Lung (tissue), 12 donors: ENCODE data around the gene ZNF526. TPM values are rescaled to one million over a fixed set of nuclear protein-coding genes. Genes with fewer than 3 reads are reported as not detected.

Experiments
- ATAC-seq: fragments of 200-7000 bp; cut with Tn5 transposase; one replicate; pipeline ENCODE4 v1.9.1; 2020; ENCODE audit warnings: moderate number of reproducible peaks; ENCODE audit not compliant: insufficient read depth, low FRiP score
- DNase-seq, 3 donors: peaks; one replicate each; pipeline ENCODE4 v3.0.0-alpha.2; 2013 to 2017
- H3K27ac ChIP-seq, 2 donors: one replicate each; pipeline ENCODE4 v1.5.1; 2013; ENCODE audit warnings: mild to moderate bottlenecking in 2 of 2, moderate library complexity in 2 of 2, control low read depth in 1 of 2, inconsistent platforms in 1 of 2, low read depth in 1 of 2, low read length in 1 of 2
- H3K27me3 ChIP-seq, 3 donors: one replicate each; pipeline ENCODE4 v1.5.1; 2013; ENCODE audit warnings: low read length in 2 of 3; ENCODE audit not compliant: control insufficient read depth in 3 of 3, insufficient read depth in 3 of 3
- H3K36me3 ChIP-seq, 4 donors: one replicate each; pipeline ENCODE4 v1.5.1; 2013; ENCODE audit warnings: low read length in 4 of 4, mild to moderate bottlenecking in 1 of 4, moderate library complexity in 1 of 4; ENCODE audit not compliant: control insufficient read depth in 4 of 4, insufficient read depth in 4 of 4
- H3K4me1 ChIP-seq, 5 donors: one replicate each; pipeline ENCODE4 v1.5.1; 2013; ENCODE audit warnings: low read length in 5 of 5, mild to moderate bottlenecking in 2 of 5, moderate library complexity in 1 of 5; ENCODE audit not compliant: control insufficient read depth in 5 of 5, insufficient read depth in 5 of 5
- H3K4me3 ChIP-seq: one replicate; pipeline ENCODE4 v1.5.1; 2013; ENCODE audit warnings: mild to moderate bottlenecking, control low read depth, moderate library complexity
- H3K9ac ChIP-seq, 2 donors: one replicate each; pipeline ENCODE4 v1.5.1; 2013; ENCODE audit warnings: low read length in 2 of 2, control low read depth in 1 of 2; ENCODE audit not compliant: insufficient read depth in 1 of 2
- H3K9me3 ChIP-seq, 4 donors: one replicate each; pipeline ENCODE4 v1.5.1; 2013; ENCODE audit warnings: low read length in 3 of 4, mild to moderate bottlenecking in 1 of 4, moderate library complexity in 1 of 4; ENCODE audit not compliant: control insufficient read depth in 4 of 4, insufficient read depth in 3 of 4
- WGBS, 2 donors: extraction: QIAGEN DNeasy Blood & Tissue Kit; methylation state at CpG; one replicate each; pipeline ENCODE4 v1.1.7; 2013; 5-methylcytosine and 5-hydroxymethylcytosine counted together
- polyA plus RNA-seq, 2 donors: library from polyadenylated mRNA; stranded (reverse); fragments of 200-250 nt; gene quantifications; one replicate each; pipeline ENCODE4 v1.2.1, GENCODE V29; 2013
- total RNA-seq, 2 donors: library from RNA; depleted of rRNA in 1 of 2; stranded (reverse); fragments of >200 nt in 1 of 2; gene quantifications; one replicate each; pipeline ENCODE4 v1.2.1, GENCODE V29; 2014 to 2021
- TF ChIP-seq, protein P1 (sequence below): IDR thresholded peaks from 2 replicates; pipeline ENCODE4 v1.5.1; 2012; ENCODE audit warnings: mild to moderate bottlenecking; ENCODE audit errors: control extremely low read depth, extremely low read depth
- donor health status: control.
- donor health status: control.
- donor health status: Bipolar disorder and iron deficiency.
- donor health status: healthy.
- donor health status: DM: yes; HTN: yes; CAD: no.

Gene ZNF526
- total and polyA plus RNA-seq, 4 donors = 4.6 to 14.4 (median 5.4) TPM

DNA sequence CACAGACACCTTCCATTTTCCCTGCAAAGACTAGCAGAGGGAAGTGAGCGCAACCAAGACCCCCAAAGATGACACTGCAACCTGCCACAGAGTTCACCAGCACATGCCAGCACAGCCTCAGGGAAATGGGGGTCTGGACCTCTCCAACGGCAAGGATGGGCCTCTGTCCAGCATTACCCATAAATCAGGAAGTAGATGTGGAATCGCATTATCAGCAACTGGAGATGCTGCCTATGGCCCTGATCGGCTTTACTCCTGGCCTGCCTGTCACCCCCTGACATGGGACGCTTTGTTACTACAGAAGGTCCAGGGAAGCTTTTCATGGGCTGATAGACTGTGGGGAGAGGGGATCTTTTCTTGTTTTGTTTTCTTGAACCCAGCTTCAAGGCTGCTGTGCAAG lies 46.4 kb upstream of the ZNF526 start:
- 72 to 80% methylated on average over 5 of the region's 5 CpGs for WGBS, 2 donors
- ATAC-seq = no peak

DNA sequence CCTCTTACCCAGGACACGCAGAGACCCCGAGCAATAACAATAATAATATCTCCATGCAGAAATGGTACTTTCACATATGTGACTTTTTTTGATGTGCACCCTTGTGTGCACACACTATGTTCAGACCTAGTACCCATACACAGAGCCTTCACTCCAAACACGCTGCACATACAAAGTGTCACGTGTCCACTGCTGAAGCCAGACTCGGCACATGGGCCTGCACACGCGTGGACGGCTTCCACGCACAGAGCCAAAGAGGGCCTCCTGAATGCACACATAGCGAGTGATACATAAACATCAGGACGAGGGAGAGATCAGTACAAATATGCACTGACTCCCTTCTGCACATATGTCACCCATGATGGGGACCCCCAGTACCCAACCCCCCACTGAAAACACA lies 45.9 kb upstream of the ZNF526 start:
- Histone ChIP-seq H3K27ac (no peak overlapping the region), H3K9me3 (no peaks in the 10 kb centered on the region), H3K36me3 (no peaks in the 10 kb centered on the region), H3K4me1 (peaks cover 0 to 9% (median 2%) of the 10 kb centered on the region in 5 donors), H3K27me3 (peaks cover 0 to 65% (median 44%) of the 10 kb centered on the region in 3 donors), H3K4me3 (no peak overlapping the region), H3K9ac (no peak overlapping the region)
- 87 to 89% methylated on average over 11 of the region's 11 CpGs for WGBS, 2 donors
- ATAC-seq (no peak), DNase-seq (no peak)
- TF ChIP-seq, protein P1, sequence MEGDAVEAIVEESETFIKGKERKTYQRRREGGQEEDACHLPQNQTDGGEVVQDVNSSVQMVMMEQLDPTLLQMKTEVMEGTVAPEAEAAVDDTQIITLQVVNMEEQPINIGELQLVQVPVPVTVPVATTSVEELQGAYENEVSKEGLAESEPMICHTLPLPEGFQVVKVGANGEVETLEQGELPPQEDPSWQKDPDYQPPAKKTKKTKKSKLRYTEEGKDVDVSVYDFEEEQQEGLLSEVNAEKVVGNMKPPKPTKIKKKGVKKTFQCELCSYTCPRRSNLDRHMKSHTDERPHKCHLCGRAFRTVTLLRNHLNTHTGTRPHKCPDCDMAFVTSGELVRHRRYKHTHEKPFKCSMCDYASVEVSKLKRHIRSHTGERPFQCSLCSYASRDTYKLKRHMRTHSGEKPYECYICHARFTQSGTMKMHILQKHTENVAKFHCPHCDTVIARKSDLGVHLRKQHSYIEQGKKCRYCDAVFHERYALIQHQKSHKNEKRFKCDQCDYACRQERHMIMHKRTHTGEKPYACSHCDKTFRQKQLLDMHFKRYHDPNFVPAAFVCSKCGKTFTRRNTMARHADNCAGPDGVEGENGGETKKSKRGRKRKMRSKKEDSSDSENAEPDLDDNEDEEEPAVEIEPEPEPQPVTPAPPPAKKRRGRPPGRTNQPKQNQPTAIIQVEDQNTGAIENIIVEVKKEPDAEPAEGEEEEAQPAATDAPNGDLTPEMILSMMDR = no peak

More for the DNA sequence above, 46.4 kb upstream of the ZNF526 start:
- H3K4me1 ChIP-seq = peaks cover 0 to 9% (median 2%) of the 10 kb centered on the region in 5 donors
- no peak overlapping the region for H3K4me3 ChIP-seq
- H3K9ac ChIP-seq = no peak overlapping the region
- no peak for DNase-seq
- H3K27me3 ChIP-seq = peaks cover 0 to 60% (median 39%) of the 10 kb centered on the region in 3 donors
- H3K9me3 ChIP-seq = no peaks in the 10 kb centered on the region
- H3K27ac ChIP-seq = no peak overlapping the region
- H3K36me3 ChIP-seq = no peaks in the 10 kb centered on the region
- TF ChIP-seq, protein P1 = no peak

DNA sequence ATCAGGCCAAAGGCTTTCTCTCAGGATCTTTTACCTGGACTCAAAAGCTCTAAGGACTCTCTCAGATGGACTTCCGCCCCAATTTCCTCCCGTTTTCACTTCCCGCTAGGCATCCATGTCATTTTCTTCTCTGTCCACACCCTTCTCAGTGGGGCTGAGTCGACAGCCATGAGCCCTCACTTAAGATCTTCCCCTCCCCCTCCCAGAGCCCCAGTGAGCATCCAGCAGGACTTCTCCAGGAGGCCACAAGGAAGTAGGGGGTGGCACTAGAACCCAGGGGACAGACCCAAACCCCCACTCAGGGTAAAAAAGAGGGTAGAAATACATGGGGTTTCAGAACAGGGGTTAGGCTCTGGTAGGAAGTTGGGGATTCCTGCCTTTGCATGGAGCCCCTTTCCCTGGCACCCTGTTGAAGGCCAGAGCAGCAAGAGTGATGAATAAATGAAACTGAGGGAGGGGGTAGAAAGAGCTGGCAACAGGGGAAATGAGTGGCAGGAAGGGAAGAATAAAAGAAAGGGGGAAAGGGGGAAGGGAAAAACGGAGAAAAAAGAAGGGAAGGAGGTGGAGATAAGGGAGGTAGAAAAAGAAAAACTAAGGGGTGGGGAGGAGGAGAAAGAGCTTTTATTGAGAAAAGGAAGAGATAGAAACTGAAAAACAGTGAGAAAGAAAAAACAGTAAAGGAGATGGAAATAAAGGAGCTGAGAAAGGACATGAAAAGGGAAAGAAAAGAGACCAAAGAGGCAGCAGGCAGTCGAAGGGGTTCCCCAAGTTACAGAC lies 45.0 kb upstream of the ZNF526 start:
- Histone ChIP-seq H3K36me3 (no peaks in the 10 kb centered on the region), H3K4me1 (peaks cover 0 to 9% (median 2%) of the 10 kb centered on the region in 5 donors), H3K9ac (no peak overlapping the region), H3K4me3 (no peak overlapping the region), H3K27ac (no peak overlapping the region), H3K9me3 (no peaks in the 10 kb centered on the region), H3K27me3 (peaks cover 0 to 69% (median 54%) of the 10 kb centered on the region in 3 donors)
- ATAC-seq (no peak), DNase-seq (no peak)
- 46 to 64% methylated on average over 6 of the region's 6 CpGs for WGBS, 2 donors
- TF ChIP-seq, protein P1 = no peak
